Bone marrow (tissue), 2 donors: ENCODE results near the gene MAFG.
"Not testable (repeated sequence)": the region's sequence is repeated elsewhere in the genome, so short reads cannot be mapped to it uniquely, and the experiment has no call there.

Source experiments
- DNase-seq, 2 donors: peaks; one replicate each; lab custom pipeline; 2025; lab: John Stamatoyannopoulos, UW

MAFG gene

DNA sequence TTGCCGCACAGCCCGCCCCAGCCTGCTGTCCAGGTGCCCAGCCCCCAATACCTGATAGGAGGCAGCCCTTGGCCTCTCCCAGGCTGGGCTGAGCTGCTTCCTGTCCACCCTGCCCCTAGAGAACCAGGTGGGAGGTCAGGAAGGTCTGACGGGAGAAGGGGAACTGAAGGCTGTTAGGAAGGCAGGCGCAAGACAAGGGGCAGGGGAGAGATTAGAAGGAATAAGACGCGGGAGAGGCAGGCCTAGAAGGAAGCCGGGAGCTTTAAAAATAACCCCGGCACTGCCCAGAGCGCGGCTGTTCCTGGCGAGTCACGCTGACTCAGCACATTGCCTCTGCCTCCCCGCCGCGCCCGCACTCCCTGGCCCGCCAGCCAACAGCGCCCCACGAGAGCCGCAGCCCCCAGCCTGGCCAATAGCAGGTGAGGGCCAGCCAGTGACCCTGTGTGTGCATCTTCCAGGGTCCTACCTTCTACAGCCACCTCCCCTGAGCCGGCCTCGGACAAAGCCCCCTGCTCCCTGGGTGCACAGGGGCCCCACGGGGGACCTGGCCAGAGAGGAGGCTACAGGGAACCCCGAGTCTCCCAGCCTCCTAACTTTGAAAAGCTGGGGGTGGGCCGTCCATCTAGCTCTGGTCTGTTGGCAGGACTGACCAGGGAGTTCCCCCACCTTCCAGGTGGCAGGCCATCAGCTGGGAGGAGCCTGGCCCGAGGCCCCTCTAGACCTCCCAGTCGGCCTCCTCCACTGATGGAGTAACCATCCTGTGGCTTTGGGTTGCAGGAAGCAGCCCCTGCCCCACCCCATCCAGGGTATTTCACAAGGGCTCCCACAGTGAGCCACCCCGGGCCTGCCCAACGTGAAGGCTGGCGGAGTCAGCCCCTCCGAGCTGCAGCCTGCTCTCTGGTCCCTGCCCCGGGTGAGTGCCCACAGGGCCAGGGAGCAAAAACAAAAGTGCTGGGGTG is 4.0 kb downstream of the MAFG start:
- DNase-seq: peak; percentile 73 to 89

DNA sequence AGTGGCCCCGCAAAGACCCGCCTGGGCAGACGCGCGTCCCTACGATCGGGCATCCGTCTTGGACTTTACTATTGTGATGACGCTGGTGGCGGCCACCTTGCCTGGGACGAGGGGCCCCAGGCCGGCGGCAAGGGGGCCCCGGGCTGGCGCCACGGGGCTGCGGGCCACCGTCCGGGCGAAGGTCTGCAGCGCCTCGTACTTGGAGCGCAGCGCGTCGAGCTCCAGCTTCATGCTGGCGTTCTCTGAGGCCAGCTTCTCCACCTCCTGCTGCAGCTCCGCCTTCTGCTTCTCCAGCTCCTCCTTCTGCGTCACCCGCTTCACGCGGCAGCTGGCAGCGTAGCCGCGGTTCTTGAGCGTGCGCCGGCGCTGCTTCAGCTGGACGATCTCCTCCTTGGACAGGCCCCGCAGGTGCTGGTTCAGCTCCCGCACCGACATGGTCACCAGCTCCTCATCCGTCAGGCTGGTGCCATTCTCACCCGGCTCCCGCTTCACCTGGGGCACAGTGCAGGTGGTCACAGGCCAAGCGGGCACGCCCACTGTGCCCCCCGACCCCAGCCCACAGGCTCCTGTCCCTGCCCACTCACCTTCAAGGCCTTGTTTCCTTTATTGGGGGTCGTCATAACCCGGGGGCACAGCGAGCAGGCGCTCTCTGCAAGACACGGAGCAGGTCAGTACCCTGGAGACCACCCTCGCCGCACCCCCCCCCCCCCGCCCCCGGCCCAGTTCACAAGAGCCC is 4.8 kb downstream of the MAFG start:
- DNase-seq: no peak

DNA sequence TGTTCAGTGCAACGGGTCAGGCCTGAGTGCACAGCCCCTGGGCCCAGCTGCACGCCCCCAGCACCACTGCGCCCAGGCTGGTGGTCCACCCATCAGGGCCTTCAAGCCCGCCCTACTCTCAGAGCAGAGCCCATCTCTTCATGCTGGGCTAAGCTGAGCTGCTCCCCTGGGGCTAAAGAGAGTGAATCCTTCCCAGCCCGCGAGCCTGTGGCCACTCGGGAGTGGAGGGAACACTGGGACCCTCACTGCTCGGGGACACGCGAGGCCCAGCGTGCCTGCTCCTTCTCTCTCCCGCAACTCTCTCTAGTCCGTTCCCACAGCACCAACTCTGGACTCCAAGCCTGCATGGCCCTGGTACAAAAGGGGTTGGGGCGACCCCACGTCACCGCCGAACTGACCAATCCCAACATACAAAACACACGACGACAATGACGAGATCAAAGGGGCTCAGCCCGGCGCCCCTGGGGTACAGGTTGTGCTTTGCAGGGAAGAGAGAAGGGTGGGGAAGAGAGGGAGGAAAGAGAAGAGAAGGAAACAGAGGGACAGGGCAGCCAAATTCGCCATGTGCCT is 5.5 kb downstream of the MAFG start:
- no peak for DNase-seq

DNA sequence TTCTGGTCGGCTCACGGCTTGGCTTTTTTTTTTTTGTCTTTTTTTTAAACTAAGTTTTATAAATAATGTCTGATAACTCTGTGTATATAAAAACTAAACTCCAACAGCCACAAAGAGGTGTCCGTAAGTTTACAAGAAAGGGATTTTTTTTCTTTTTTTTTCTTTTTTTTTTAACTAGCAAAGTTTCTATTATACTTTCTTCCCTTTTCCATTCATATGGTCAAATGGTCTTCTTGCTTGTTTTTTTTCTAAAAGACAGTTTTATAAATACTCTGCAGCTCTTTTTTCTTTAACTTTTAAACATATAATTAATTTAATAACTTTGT is 6.0 kb downstream of the MAFG start:
- DNase-seq: no peak

DNA sequence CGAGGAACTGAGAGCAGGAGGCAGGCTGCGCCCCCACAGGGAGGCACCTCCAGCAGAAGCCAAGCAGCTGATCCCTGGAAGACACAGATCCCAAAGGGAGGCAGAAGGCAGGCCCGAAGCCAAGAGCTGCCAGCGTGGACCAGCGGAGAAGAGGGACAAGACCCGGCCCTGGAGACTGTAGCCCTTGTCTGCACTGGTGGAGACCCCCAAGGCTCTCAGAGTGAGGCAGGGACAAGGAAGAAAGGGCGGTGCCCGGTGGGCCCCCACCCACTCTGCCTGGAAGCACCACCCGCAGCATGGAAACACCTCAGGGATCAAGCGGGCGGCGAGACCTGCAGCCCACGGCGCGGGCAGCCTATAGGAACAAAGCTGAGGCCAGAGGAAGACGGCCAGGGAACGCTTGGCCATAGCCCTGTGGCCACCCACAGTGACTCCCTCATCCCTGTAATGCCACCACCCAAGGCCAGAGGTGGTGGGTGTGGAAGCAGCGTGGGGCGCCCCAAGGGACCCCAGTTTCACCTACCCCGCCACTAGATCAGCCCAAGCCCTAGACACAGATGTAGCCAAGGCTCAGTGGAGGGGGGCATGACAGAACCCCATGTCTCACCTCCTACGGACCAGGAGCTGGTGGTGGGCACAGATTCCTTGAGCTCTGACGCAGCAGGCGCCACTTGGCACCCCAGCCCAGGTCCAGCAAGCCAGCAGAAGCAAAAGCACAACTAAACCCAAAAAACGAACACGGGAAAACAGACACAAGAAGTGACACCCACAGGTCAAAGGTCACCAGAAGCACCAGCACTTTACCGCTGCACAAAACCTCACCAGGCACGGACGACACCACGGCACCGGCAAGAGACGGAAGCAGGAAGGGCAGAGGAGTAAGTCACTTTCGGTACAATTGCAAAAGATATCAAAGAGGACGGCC is 6.7 kb downstream of the MAFG start:
- DNase-seq: no peak

DNA sequence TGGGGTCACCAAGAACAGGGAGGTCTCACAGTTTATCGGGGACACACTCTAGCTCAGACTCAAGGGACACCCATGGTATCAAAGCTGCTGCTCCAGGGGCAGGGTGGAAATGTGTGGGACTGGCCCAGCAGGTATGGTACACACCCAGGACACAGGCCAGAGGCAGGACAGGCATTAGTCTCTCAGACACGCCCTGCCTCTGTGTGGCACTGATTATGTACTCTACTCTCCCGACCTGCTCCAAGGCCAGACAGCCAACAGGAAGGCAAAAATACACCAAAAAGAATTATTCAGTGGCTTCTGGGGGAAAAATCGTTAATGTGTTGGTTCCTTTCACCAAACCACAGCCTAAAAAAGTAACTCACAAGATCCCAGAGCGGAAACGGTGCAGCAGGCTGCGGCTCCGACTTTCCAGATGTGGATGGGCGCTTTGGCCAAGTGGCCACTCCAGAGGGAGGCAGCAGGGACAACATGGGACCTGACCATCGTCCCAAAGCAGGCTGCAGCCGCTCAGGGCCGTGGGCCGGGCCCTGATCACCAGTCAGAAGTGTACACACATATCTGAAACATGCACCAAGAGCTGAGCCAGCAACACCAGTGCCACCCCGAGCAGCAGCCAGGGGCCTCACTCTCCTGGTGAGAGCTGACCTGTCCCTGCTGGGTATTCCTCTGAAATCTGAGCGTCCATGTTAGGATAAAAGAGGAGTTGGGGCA is 8.5 kb downstream of the MAFG start:
- no peak for DNase-seq

DNA sequence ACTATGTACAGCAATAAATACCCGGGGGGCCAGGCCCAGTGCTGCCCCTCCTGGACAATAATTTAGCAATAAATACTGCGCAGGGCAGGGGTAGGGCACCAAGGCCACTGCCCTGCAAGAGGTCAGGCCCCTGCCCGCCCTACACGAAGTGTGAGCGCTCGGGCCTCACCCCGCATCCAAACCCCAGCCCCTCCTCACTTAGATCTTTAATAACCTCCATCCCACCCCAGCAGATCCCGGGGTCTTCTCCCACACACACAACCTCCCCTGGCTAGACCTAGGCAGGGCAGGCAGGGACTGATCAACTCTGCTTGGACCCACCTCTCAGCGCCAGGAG is 9.2 kb downstream of the MAFG start:
- not testable (repeated sequence) for DNase-seq

DNA sequence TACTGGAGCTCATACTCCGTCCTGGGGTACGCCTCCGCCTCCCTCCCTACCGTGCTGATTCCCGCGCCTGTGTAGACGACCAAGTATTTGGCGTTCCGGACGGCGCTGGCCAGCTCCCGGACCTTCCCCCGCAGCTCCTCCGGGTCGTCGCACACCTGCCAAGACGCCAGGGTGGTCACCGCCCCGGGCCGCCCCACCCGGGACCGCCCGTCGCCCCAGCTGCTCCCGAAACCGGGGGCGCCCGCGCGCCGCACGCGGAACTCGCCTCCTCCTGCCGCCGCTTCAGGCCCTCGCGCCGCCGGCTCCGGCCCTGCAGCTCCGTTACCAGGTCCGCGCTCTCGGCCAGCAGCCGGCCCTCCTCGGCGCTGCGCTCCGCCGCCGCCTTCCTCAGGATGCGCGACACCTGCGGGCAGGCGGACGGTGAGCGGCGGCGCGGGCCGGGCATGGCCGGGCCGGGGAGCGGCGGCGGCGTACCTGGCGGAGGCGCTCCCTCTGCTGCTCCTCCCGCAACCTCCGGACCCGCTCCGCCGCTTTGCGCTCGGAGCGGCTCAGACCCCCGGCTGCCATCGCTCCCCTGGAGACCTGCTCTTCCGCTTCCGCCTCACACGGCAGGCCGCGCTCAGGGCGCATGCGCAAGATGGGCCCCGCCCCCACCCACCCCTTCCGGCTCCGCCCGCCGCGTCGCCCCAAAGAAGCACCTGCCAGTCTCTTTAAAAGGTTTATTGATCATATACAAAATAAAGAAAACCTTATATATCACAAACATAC is 9.8 kb downstream of the MAFG start, which contains the start of gene SIRT7:
SIRT7 (minus strand) TSS at position 612 of the 768 bp plus-strand sequence; CDS start at position 567, 45 bp downstream.
- DNase-seq: peak; percentile 72 to 85

DNA sequence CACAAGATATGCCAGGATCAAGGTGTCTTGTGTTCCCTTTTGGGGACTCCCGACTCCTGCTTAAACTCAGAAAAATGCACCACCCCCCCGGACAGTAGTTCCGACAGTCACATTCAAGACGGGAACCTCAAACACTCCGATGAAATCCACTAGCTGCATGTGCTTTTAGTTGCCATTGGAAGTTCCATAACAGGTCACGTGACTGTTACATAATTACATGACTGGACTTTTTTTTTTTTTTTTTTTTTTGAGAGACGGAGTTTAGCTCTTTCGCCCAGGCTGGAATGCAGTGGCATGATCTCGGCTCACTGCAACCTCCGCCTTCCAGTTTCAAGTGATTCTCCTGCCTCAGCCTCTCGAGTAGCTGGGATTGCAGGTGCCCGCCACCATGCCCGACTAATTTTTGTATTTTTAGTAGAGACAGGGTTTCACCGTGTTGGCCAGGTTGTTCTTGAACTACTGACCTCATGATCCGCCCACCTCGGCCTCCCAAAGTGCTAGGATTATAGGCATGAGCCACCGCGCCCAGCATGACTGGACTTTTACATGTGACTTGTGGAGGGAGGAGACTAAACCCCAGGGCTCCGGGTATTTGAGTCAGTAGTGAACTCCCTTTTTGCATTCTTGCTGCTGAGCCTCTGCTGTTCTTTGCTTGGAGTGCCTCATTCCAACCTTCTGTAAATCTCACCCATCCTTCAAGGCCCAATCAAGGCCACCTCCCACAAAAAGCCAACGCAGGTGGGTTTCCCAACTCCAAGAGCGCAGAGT is 11.1 kb downstream of the MAFG start:
- DNase-seq: no peak

DNA sequence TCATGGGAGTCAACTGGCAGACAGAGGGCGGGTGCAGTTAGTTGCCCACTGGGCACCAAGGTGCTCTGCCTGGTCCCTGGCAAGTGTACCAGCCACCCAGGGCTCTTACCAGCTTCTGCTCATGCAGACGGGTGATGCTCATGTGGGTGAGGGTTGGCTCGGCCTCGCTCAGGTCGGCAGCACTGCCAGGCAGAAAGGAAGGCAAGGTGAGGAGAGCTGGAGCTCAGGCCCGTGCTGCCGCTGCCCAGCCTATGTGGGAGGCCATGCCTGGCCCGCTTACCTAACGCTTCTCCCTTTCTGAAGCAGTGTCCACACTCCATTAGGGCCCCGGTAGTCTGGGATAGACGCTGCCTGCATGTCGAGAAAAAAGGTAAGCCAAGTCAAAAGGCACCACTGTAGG is 12.2 kb downstream of the MAFG start:
- no peak for DNase-seq

DNA sequence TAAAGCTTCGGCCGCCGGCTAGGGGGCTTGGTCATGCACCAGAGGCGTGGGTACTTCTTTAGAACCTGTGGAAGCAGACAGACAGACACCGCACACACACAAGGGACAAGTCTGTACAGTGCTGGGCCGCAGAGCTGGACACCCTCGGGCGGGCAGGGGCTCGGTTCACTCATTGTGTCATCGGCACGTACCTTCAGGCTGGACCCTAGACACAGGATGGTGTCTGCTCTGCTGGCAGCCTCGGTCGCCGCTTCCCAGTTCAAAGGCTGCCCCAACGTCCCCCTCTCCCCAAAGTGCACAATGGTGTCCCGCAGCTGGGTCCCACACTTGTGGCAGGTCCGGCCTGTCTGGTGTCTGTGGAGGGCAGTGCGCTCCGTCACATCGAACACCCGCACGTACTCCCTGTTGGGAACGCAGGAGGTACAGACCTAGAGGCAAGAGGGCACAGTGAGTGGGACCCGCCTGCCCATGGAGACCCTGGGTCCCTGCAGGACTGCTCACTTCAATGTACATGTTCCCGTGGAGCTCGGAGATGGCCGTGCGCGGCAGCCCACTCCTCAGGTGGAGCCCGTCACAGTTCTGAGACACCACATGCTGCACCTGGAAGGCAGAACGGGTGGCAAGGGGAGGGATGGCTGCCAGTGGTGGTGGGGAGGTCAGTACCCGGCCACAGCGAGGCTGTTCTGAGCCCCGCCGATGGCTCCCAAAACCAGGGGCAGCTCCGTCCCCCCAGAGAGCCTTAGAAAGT is 13.3 kb downstream of the MAFG start:
- DNase-seq: no peak

DNA sequence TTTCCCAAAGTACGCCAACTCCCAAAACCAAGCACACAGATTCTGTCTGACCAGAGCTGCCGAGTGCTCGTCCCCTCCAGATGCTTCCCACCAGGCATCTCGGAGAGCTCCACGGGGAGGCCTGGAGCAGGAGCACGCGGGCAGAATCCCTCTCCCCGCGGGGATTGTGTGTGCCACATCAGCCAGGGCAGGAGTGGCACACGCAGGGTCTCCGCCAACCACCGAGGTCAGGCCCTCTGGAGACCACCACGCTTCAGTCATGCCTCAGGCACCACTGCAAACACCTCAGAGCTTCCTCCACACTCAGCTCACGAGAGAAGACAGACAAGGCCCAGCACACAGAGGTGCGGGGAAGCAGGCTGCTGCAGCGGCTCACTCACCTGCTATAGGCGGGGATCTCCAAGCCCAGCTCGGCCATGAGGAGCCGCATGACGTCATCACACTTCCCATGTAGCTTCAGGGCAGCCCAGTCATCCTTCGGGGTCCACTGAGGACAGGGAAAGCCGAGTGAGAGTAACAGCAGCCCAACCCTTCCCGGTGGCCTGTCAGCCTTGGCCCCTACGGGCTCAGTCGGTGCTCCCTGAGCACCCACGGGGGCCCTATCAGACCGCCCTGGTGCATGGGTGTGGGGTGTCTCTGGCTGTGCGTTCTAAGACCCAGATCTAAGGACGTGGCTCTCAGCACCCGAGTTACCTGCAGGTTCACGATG is 14.0 kb downstream of the MAFG start:
- DNase-seq: no peak

DNA sequence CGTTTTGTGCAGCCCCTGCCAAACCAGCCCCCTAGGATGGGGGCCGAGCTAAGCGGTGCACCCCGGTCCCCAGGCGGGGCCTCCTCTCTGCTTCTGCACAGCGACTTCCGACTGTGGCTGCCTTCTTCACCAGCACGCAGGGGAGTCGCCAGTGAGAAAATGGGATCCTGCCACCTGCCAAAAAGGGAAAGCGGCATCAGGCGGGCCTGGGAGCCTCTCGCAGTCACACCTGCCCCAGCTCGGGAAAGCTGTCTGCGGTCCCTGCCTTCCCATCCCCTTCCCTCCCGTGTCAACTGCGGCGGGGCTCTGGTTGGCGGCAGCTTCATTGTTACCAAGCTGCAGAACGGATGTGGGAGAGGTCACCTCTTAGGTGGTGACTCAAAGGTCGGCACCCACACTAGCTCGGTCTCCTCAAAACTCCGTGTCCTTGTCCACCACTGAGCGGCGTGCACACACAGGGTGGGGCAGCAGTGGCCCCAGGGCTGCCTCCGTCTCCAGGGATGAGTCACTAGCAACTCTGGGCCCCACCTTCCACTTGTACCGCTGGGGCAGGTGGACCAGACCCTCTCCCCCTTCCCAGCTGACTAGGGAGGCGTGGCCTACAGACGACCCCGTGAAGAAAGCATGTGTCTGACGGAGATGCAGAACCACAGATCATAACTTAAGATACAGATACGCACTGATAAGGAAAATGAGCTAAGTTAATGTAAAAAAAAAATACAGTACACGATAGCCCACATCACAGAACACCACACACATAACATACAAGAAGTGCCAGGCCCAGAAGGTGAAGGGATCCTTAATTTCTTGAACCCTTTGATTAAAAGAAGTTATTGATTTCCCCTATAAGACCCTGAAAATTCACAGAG is 14.9 kb downstream of the MAFG start:
- DNase-seq: no peak

DNA sequence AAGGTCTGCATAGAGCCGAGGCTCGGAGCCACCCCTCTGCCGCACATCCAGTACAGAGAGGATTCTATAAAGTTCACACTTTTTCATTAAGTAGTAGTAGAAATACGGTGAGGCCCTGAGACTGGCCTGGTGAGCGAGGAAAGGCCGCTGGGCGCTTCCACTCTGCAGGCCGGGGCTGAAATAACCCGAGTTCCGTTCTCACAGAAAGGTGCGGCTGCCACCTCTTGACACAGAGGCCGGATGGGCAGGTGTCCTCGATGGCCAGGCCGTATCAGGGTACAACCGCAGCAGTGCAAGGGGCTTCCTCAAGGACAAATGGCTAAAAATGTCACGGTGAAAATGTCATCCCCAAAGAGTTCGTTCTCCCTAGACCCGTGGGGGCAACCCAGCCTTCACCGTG is 15.6 kb downstream of the MAFG start:
- no peak for DNase-seq

DNA sequence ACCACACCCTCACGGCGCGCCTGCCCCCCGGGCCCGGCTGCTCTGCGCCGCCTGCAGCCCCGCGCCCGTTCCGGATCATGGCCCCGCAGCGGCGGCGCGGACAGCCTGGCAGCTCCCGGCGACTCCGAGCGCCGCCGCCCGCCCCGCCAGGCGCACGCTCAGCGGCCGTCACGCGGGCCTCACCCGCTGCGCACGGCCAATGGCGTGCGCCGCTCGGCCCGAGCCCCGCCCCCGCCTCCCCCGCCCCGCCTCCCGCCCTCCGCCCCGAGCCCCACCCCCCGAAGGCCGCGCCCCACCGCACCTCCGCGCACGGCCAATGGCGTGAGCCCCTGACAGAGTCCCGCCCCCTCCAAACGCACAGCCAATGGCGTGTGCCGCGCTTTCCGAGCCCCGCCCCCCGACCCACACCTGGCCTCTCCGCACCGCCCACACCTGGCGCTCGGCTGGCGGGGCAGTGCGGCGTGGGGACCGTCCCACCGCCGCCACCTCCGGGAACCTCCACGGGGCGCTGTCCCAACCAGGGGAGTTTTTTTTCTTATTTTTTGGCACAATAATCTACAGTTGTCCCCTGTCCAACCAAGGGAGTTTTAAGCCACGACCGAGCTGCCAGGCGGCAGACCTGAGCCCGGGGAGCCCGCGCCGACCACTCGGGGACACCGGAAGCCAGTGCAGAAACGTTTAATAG is 16.1 kb downstream of the MAFG start, which contains the start of gene PCYT2:
PCYT2 (minus strand) TSS at position 123 of the 685 bp plus-strand sequence; CDS start at position 79, 44 bp downstream.
- DNase-seq: peak; percentile 50 to 60

DNA sequence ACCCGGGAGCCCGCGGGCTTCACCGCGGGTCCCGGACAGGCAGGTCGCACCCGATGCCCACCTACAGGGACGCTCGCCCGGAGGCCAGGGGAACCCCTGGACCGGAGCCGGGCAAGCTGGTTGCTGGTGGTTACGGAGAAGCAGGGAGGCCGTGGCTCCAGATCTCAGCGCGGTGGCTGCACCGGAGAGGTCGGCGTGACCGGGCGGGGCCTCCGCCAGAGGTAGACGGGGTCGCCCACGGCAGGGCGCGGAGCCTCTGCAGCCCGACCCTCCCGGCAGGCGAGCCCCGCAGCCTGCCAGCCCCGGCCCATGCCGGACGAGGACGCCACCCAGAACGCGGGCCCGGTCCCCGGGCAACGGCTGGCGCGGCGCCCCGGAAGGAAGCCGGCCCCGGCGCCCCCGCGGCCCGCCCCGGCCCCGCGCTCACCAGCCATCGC is 16.7 kb downstream of the MAFG start:
- DNase-seq: no peak
